CD14-positive monocyte (primary cell): ENCODE results near the gene CAPZA1. TPM values are rescaled to one million over a fixed set of nuclear protein-coding genes. Genes with fewer than 3 reads are reported as not detected.

Experiments used
- DNase-seq, 3 donors: peaks; one replicate each; pipeline ENCODE4 v3.0.0-alpha.2; 2011 to 2022
- H2AFZ ChIP-seq: 2 replicates; pipeline ENCODE4 v1.6.0; 2012; ENCODE audit warnings: mild to moderate bottlenecking, low read depth, low read length, inconsistent platforms; ENCODE audit not compliant: insufficient read depth, poor library complexity, severe bottlenecking
- H3K27ac ChIP-seq, 2 donors: 1 replicate in 1 of 2; 2 replicates in 1 of 2; pipeline ENCODE4 v1.5.1; 2012 to 2013; ENCODE audit warnings: low read length in 2 of 2, control low read depth in 1 of 2, inconsistent platforms in 1 of 2, low read depth in 1 of 2, mild to moderate bottlenecking in 1 of 2
- H3K27me3 ChIP-seq, 2 donors: one replicate each; pipeline versions ENCODE4 v1.6.0 to v1.6.1; 2011 to 2013; ENCODE audit warnings: low read length in 2 of 2; ENCODE audit not compliant: control insufficient read depth in 2 of 2, insufficient read depth in 2 of 2
- H3K36me3 ChIP-seq, 2 donors: replicated peaks in 1 of 2; 1 replicate in 1 of 2; 2 replicates in 1 of 2; pipeline versions ENCODE4 v1.5.1 to v1.6.1; 2012 to 2013; ENCODE audit warnings: low read length in 2 of 2, control low read depth in 1 of 2, inconsistent platforms in 1 of 2, mild to moderate bottlenecking in 1 of 2; ENCODE audit not compliant: insufficient read depth in 2 of 2, control insufficient read depth in 1 of 2
- H3K4me1 ChIP-seq, 2 donors: 1 replicate in 1 of 2; 2 replicates in 1 of 2; pipeline versions ENCODE4 v1.5.1 to v1.6.1; 2012 to 2013; ENCODE audit warnings: low read length in 2 of 2, control low read depth in 1 of 2, inconsistent platforms in 1 of 2, mild to moderate bottlenecking in 1 of 2, moderate library complexity in 1 of 2; ENCODE audit not compliant: insufficient read depth in 2 of 2, control insufficient read depth in 1 of 2
- H3K4me2 ChIP-seq: replicated peaks from 2 replicates; pipeline ENCODE3; 2012; ENCODE audit warnings: low read length, moderate library complexity, mild to moderate bottlenecking; ENCODE audit not compliant: poor library complexity, severe bottlenecking; ENCODE audit errors: extremely low read depth
- H3K4me3 ChIP-seq, 3 experiments: fragments of 200-600 bp in 1 of 3; sonication (generic) in 1 of 3; replicated peaks in 1 of 3; 1 replicate in 2 of 3; 2 replicates in 1 of 3; pipeline ENCODE4 v1.5.1; 2011 to 2013; ENCODE audit warnings: low read length in 3 of 3, mild to moderate bottlenecking in 3 of 3, control low read depth in 2 of 3, low read depth in 2 of 3, inconsistent platforms in 1 of 3, moderate library complexity in 1 of 3
- H3K79me2 ChIP-seq: 2 replicates; pipeline ENCODE4 v1.6.0; 2012; ENCODE audit warnings: mild to moderate bottlenecking, control low read depth, inconsistent platforms, low read length, moderate library complexity; ENCODE audit not compliant: insufficient read depth
- H3K9ac ChIP-seq: 2 replicates; pipeline ENCODE4 v1.6.0; 2017; ENCODE audit warnings: low read length, mild to moderate bottlenecking; ENCODE audit not compliant: insufficient read depth, poor library complexity, severe bottlenecking
- H3K9me3 ChIP-seq, 2 donors: replicated peaks in 1 of 2; 1 replicate in 1 of 2; 2 replicates in 1 of 2; pipeline versions ENCODE4 v1.5.1 to v1.6.1; 2012 to 2013; ENCODE audit warnings: low read length in 2 of 2, control low read depth in 1 of 2; ENCODE audit not compliant: control insufficient read depth in 1 of 2, insufficient read depth in 1 of 2
- H4K20me1 ChIP-seq: 2 replicates; pipeline ENCODE4 v1.6.0; 2012; ENCODE audit warnings: mild to moderate bottlenecking, low read length, control low read depth, moderate library complexity; ENCODE audit not compliant: insufficient read depth
- H3K27ac Mint-ChIP-seq, 7 donors: one replicate each; pipeline ENCODE4 v1.8.0; 2020; ENCODE audit warnings: mild to moderate bottlenecking in 7 of 7, mixed read lengths in 7 of 7, moderate library complexity in 6 of 7, inconsistent platforms in 2 of 7
- H3K27me3 Mint-ChIP-seq, 3 donors: one replicate each; pipeline ENCODE4 v1.8.0; 2021 to 2022; ENCODE audit warnings: low read depth in 3 of 3, mild to moderate bottlenecking in 3 of 3, mixed read lengths in 3 of 3, moderate library complexity in 3 of 3, inconsistent platforms in 1 of 3
- H3K36me3 Mint-ChIP-seq, 2 donors: one replicate each; pipeline ENCODE4 v1.8.0; 2020; ENCODE audit warnings: mixed read lengths in 2 of 2, inconsistent platforms in 1 of 2, mild to moderate bottlenecking in 1 of 2
- H3K4me1 Mint-ChIP-seq: one replicate; pipeline ENCODE4 v1.8.0; 2020; ENCODE audit warnings: mild to moderate bottlenecking, mixed read lengths
- H3K4me3 Mint-ChIP-seq, 2 donors: one replicate each; pipeline ENCODE4 v1.8.0; 2020; ENCODE audit warnings: mild to moderate bottlenecking in 2 of 2, mixed read lengths in 2 of 2, moderate library complexity in 1 of 2
- H3K9me3 Mint-ChIP-seq, 7 donors: one replicate each; pipeline ENCODE4 v1.8.0; 2020 to 2022; ENCODE audit warnings: mixed read lengths in 7 of 7, mild to moderate bottlenecking in 6 of 7, moderate library complexity in 6 of 7, inconsistent platforms in 2 of 7
- CTCF ChIP-seq: fragments of 200-600 bp; IDR thresholded peaks from one replicate; pipeline ENCODE4 v1.8.0; 2022; ENCODE audit warnings: antibody characterized with exemption, mild to moderate bottlenecking
- intact Hi-C, 2 donors: fragments of 100-400 bp; cut with micrococcal nuclease; formaldehyde crosslinking; loops; one replicate each; pipeline versions ENCODE4 v1.15.0 to v1.15.1; 2023
- polyA plus RNA-seq, 3 donors: library from polyadenylated mRNA; depleted of rRNA in 1 of 3; unstranded in 2 of 3; stranded (reverse) in 1 of 3; fragments of 300-500 nt in 2 of 3; fragments of >200 nt in 1 of 3; fragmentation: Illumina TruSeq in 2 of 3; gene quantifications; 1 replicate in 2 of 3; 2 replicates in 1 of 3; pipeline ENCODE4 v1.2.3, GENCODE V29; 2012 to 2021

The CAPZA1 gene
- polyA plus RNA-seq, 3 donors: 93.4 to 357 (median 339) TPM

GRCh38 chr1:112581586-112582192 is 37.9 kb upstream of the CAPZA1 start:
- no peaks in the 10 kb centered on the region for H4K20me1 ChIP-seq
- H3K79me2 ChIP-seq: no peaks in the 10 kb centered on the region
- Mint-ChIP-seq H3K4me1 (no peaks in the 10 kb centered on the region), H3K9me3 (no peaks in the 10 kb centered on the region), H3K27ac (no peak overlapping the region), H3K4me3 (no peak overlapping the region), H3K36me3 (peaks cover 19 to 36% of the 10 kb centered on the region in 2 donors), H3K27me3 (no peaks in the 10 kb centered on the region)
- H3K9me3 ChIP-seq: no peaks in the 10 kb centered on the region
- no peaks in the 10 kb centered on the region for H3K27me3 ChIP-seq
- no peak overlapping the region for H3K4me3 ChIP-seq
- no peak overlapping the region for H2AFZ ChIP-seq
- no peak overlapping the region for H3K27ac ChIP-seq
- no peak for TF ChIP-seq CTCF
- H3K4me2 ChIP-seq: no peak overlapping the region
- H3K4me1 ChIP-seq: no peaks in the 10 kb centered on the region
- H3K9ac ChIP-seq: no peak overlapping the region
- peaks cover 4 to 47% of the 10 kb centered on the region in 2 donors for H3K36me3 ChIP-seq
- intact Hi-C loops: no loop called here
- no peak for DNase-seq

- H3K27ac ChIP-seq: no peak overlapping the region
- Mint-ChIP-seq H3K36me3 (peaks cover 15 to 23% of the 10 kb centered on the region in 2 donors), H3K27ac (no peak overlapping the region), H3K9me3 (no peaks in the 10 kb centered on the region), H3K4me3 (no peak overlapping the region), H3K4me1 (no peaks in the 10 kb centered on the region), H3K27me3 (no peaks in the 10 kb centered on the region)
- no peak for TF ChIP-seq CTCF
- no peak overlapping the region for H3K9ac ChIP-seq
- H3K27me3 ChIP-seq: no peaks in the 10 kb centered on the region
- H3K4me2 ChIP-seq: no peak overlapping the region
- no peak overlapping the region for H2AFZ ChIP-seq
- no peaks in the 10 kb centered on the region for H3K4me1 ChIP-seq
- intact Hi-C loops: no loop called here
- no peak overlapping the region for H3K4me3 ChIP-seq
- H3K9me3 ChIP-seq: no peaks in the 10 kb centered on the region
- H3K36me3 ChIP-seq: peaks cover 2 to 35% of the 10 kb centered on the region in 2 donors
- H4K20me1 ChIP-seq: no peaks in the 10 kb centered on the region
- no peak for DNase-seq
- no peaks in the 10 kb centered on the region for H3K79me2 ChIP-seq
These were observed 36.3 kb upstream of the CAPZA1 start for GRCh38 chr1:112583366-112583765.
